GM18861 (cell line): ENCODE data around the gene PLK3.

Experiments
- ATAC-seq: cut with Tn5 transposase; IDR thresholded peaks from one replicate; pipeline ENCODE4 v1.9.1; 2021; ENCODE audit not compliant: unreplicated experiment

Gene PLK3

GRCh38 chr1:44853201-44853600 lies 53.0 kb downstream of the PLK3 start:
- ATAC-seq, result no peak

GRCh38 chr1:44854970-44855369 lies 54.8 kb downstream of the PLK3 start:
- ATAC-seq, result no peak
